SW480 (cell line): ENCODE measurements around the gene PTPN7.
"Not testable (repeated sequence)": the region's sequence is repeated elsewhere in the genome, so short reads cannot be mapped to it uniquely, and the experiment has no call there.

ENCODE experiments used
- DNase-seq: peaks from one replicate; pipeline ENCODE4 v3.0.0-alpha.2; 2016; ENCODE audit warnings: low spot score

Gene PTPN7

DNA sequence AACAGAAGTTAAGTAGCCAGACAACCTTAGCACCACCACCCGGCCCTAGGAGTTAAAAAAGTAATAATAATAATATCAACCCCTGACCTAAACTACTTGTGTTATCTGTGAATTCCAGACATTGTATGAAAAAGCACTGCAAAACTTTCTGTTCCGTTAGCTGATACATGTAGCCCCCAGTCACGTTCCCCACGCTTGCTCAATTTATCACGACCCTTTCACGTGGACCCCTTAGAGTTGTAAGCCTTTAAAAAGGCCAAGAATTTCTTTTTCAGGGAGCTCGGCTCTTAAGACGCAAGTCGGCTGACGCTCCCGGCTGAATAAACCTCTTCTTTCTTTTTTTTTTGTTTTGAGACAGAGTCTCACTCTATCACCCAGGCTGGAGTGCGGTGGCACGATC, 6.7 kb upstream of the PTPN7 start:
- DNase-seq, result not testable (repeated sequence)

GRCh38 chr1:202165942-202166843, 5.8 kb upstream of the PTPN7 start:
- DNase-seq, result peak; percentile 20

GRCh38 chr1:202165267-202165941, 5.0 kb upstream of the PTPN7 start:
- no peak for DNase-seq

- DNase-seq, result no peak
These were observed 4.1 kb upstream of the PTPN7 start for GRCh38 chr1:202164271-202165037.

DNA sequence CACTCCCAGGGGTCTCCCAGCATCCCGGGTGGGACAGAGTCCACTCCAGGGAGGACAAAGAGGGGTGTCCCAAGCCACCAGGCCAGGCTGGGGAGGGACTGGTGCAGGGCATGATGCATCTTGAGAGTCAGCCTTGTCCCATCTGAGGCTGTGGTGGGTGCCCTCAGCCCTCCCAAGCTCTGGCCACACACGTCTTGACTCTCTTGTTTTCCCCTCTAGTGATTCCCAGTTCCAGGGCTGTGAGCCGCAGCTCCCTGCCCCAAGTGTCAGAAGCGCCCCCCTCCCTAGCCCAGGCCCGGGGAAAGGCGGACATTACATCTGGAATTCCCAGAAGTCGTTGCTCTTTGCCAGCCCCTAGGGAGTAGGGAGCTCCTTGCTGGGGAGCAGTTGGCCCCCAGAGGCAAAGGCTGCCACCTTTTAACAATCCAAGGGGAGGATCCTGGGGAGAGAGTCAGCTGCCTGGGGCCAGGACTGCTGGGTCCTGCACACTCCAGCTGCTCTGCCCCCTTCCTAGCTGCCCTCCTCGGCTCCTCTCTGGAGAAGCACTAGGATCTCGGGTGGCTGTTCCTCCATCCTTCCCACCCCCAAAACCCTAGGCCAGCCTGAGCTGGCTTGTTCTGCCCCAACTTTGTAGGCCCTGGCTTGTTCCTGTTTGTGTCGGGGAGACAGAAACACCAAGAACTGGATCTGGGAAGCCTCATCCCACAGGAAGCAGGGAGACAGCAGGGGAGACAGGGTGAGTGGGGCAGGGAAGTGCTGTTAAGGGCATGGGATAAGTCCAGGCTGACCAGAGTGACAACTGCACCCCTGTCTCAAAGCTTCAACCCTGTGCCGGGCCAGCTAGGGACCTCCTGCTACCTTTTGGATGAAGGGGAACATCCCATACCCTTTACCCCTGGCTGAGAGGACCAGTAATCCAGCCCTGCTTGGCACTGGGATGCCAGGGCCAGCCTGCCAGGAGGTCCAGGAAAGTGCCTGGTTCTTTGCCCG, 3.2 kb upstream of the PTPN7 start:
- no peak for DNase-seq

GRCh38 chr1:202162418-202163280, 2.2 kb upstream of the PTPN7 start:
- no peak for DNase-seq

DNA sequence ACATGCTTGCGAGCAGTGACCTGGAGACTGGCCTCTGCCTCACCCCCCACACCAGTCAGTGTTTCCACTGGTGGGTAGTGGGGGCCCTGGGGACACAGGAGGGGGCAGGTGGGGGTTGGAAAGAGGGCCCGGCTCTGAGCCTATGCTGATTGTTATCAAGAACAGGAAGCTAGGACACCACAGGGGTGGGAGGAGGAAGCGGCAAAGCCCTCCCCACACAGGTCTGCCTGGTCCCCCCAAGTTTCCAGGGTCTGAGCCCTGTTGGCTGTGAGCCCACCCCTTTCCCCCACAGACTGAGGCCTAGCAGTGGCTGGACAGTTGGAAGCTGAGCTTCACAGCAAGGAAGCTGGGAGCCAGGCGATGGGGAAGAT, 1.6 kb upstream of the PTPN7 start:
- DNase-seq, result no peak

- no peak for DNase-seq
These were observed 997 bp upstream of the PTPN7 start for GRCh38 chr1:202161151-202162046.

DNA sequence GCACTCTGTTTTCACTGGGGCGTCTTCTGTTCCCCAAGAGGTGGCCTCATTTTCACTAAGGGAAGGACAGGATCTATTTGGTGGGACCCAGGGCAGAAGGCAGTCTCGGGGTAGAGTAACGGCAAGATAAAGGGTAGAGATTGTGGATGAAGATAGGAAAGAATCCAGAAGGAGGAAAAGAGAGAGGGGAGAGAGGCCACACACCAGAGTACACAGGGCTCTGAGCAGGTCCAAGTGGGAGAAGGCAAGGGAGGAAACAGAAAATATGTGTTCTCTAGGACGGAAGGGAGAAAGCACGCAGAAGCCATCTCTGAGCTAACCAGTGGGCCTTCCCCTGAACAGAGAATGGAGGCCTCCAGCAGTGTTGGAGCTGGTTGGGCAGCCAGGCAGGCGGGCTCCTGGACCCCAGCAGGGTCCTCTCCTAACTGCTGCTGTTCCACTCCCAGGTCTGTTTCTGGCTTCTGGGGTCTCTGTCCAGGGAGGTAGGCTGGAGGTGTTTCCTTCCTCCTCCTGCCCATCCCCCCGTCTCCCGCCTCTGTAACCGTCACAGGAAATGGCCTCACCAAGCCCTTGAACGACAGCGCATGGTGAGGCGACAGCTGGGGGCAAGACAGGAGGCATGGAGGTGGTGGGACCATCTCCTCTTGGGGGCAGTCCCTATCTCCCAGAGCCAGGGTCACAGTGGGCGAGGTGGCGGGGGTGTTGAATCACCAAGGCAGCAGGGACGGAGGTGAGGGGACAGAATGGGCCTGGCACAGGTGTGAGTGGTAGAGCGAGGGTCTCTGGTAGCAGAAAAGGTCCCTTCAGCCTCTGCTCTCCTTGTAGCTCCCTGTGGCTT, 649 bp downstream of the PTPN7 start:
- DNase-seq, result no peak

GRCh38 chr1:202158810-202159533, 1.4 kb downstream of the PTPN7 start:
- DNase-seq, result no peak

DNA sequence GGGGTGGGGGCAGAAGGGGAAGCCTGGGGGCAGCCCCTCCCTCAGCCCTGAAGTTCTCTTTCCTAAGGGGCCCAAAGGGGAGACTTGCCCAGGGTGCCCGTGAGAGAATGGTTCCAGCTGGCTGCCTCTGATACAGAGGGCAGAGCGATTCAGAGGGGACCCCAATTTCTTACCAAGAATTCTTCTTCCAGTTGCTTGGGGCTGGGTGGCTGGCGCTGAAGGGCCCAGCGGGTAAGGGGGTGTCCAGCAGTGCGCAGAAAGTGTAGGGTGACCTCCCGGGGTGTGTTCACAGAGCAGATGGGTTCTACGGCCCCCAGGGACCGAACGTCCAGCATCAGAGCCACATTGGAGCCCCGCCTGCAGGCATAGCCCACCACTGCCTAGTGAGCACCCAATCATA, 2.5 kb downstream of the PTPN7 start:
- no peak for DNase-seq

GRCh38 chr1:202156590-202156989, 3.8 kb downstream of the PTPN7 start:
- no peak for DNase-seq

GRCh38 chr1:202155478-202156021, 4.9 kb downstream of the PTPN7 start:
- peak; percentile 14 for DNase-seq

GRCh38 chr1:202154766-202155477, 5.5 kb downstream of the PTPN7 start:
- peak; percentile 43 for DNase-seq

DNA sequence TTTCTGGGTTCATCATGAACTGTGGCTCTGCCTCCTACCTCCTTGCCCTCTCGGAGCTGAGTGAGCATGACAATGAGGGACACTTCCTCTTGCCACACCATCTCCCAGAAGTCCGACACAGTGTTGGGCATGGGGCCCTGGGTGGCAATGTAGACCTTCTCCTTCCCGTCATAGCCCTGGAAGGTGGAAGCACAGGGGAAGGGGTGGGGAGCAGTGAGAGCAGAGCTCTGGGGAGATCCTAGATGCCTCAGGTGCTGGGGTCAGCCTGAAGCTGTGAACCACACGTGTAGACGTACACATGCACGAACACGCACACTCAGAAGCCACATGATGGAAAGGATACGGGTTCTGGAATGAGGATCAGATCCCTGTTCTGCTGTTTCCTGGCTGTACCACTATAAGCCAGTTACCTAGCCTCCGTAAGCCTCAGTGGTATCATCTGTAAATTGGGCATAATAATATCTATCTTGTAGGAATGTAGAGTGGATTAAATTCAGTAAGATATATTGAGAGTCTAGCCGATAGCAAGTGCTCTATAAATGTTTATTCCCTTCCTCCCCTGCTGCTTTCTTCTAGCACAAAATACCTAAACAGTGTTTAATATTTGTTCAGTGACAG, 6.1 kb downstream of the PTPN7 start:
- no peak for DNase-seq

GRCh38 chr1:202153284-202153683, 7.1 kb downstream of the PTPN7 start:
- DNase-seq, result no peak
